Measurements from ENCODE around the gene RPS21.

The RPS21 gene

GRCh38 chr20:62388839-62389600 is 2.1 kb downstream of the RPS21 start:
- DNase-seq (ENCODE audit: low read depth): no peak
- no peak overlapping the region for H3K4me3 ChIP-seq (ENCODE audit: control insufficient read depth, low read depth, low read length)

DNA sequence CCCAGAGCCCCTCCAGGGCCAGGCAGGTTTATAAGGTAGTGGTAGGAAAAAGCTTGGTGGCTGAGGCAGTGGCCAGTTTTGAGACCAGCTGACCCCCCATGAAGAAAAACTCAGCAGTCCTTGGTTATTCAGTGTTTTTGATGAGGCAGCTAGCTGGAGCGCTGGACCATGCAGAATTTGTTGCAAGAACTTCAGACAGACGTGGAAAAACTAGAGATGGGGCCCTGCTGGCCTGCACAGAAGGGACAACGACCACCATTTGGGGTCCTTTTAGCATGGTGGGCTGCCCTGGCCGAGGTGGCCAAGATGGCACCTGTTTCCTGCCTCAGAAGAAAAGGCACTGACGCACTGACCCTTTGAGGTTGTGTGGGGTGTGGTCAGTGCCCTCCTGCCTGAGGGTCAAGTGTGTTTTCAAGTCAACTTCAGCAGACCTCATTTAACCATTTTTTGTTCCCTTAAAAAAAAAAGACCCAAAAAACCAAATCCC is 2.7 kb downstream of the RPS21 start:
- TF ChIP-seq CTCF (IDR thresholded peaks at IDR 0.05; ENCODE audit: control insufficient read depth, insufficient read depth, low read depth, low read length, missing control alignments): no peak
- DNase-seq (ENCODE audit: low read depth): no peak

More at GRCh38 chr20:62388839-62389600, 2.1 kb downstream of the RPS21 start:
- no peak for TF ChIP-seq CTCF (IDR thresholded peaks at IDR 0.05; ENCODE audit: control insufficient read depth, insufficient read depth, low read depth, low read length, missing control alignments)

DNA sequence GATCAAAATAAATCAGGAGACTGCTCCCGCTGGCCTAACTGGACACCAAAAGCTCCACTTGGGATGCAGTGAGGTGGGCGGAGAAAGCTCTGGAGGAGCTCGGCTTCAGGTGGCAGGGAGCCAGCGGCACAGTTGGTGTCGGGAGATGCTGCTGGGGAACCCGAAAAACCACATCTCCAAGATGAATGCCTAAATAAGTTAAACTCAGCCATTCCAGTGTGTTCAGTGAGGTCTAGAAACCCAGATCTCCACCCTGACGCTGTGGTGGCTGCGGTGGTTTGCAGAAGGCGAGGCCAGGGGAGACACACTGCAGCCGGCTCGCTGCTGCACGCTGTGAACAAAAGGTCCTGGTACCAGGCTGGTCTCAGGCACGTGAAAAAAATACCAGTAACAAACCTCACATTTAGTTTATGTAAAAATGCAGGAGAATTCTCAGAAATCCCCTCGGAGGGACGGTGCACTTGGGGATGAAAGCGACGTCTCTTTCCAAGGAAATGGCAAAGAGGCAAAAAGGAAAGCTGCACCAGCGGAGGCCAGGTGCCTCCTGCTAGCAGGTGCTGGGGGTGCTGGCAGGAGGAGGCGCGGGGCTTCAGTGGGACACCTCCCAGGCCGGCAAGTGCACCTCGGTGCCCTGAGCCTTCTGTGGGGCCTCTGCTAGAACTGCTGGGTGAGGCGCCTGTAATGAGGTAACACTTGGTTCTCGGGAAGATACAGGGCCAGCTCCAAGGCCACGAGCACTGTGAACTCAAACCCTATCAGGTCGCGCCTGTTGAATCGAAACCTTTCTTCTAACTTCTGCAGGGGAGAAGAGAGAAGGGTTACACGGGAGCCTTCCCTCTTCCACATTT is 3.6 kb downstream of the RPS21 start:
- H3K4me3 ChIP-seq (ENCODE audit: control insufficient read depth, low read depth, low read length): no peak overlapping the region
- DNase-seq (ENCODE audit: low read depth): no peak
- TF ChIP-seq CTCF (IDR thresholded peaks at IDR 0.05; ENCODE audit: control insufficient read depth, insufficient read depth, low read depth, low read length, missing control alignments): no peak

More for the DNA sequence above, 2.7 kb downstream of the RPS21 start:
- no peak overlapping the region for H3K4me3 ChIP-seq (ENCODE audit: control insufficient read depth, low read depth, low read length)

DNA sequence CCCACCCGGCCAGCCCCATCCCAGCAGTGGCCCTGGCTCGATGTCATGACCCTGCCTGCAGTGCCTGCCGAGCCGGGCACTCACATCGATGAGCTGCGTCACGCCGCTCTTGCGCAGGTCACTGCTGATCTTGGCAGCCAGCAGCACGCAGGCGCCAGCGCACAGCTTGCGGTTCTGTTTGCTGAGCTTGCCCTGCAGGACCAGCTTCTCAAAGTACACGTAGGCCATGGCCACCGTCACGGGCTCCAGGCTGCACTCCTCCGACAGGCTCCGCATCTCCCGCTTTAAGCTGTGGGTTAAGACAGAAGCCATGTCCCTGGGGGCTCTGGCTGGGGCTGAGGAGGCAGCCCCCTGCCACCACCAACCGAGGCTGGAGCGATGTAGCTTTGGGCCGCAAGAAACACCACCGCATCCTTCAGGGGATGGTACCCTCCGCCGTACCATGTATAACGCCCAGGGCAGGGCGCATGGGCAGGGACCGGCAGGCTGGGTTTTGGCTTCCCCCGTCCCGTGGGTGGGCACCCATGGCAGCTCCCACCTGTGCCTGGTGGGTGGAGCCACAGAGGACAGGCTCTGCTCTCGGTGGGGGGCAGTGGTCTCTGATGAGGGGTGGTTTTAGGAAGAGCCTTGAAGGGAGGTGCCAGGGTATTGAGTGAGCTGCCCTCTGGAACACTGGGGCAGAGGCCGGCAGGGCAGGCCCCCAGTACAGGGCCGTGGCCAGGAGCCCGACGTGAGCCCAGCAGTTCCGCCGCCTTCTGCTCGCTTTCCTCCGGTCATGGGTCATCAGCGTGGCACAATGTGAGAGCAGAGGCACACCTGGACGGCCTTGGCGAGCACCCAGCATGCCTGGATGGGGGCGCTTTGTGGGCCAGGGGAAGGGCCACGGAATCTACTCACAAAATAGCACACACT is 4.5 kb downstream of the RPS21 start:
- DNase-seq (ENCODE audit: low read depth): no peak
- no peak overlapping the region for H3K4me3 ChIP-seq (ENCODE audit: control insufficient read depth, low read depth, low read length)

DNA sequence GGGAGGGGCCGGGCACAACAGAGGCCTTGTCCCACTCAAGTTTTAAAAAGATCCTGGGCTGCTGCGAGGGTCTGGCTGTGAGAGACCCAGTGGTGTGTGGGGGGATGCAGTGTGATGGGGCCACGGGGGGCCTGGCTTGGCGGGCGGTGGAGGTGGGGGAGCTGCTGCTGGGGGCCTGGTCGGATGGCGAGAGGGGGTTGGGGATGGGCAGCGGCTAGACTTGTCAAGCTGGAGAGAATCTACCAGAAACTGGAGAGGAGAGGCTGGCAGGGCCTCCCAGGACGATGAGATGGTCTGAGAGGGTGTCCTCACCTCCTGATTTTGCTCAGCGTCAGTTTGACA is 5.1 kb downstream of the RPS21 start:
- H3K4me3 ChIP-seq (ENCODE audit: control insufficient read depth, low read depth, low read length): no peak overlapping the region
- no peak for DNase-seq (ENCODE audit: low read depth)
- no peak for TF ChIP-seq CTCF (IDR thresholded peaks at IDR 0.05; ENCODE audit: control insufficient read depth, insufficient read depth, low read depth, low read length, missing control alignments)

More for the DNA sequence above, 4.5 kb downstream of the RPS21 start:
- no peak for TF ChIP-seq CTCF (IDR thresholded peaks at IDR 0.05; ENCODE audit: control insufficient read depth, insufficient read depth, low read depth, low read length, missing control alignments)

Measured in AG09309 (cell line).